Activated CD4-positive, alpha-beta T cell treated with anti-CD3 and anti-CD28 coated beads, Interleukin-2, amount 10 ng/mL, durations not matched to agents 24 days and 14 days (primary cell): ENCODE results near the gene UBE2D4. TPM values are rescaled to one million over a fixed set of nuclear protein-coding genes. Genes with fewer than 3 reads are reported as not detected.
"Not testable (repeated sequence)": the region's sequence is repeated elsewhere in the genome, so short reads cannot be mapped to it uniquely, and the experiment has no call there.

Experiments used
- DNase-seq: peaks from one replicate; pipeline ENCODE4 v3.0.0; 2022
- H3K27ac Mint-ChIP-seq: one replicate; pipeline ENCODE4 v1.8.0; 2022; ENCODE audit warnings: mild to moderate bottlenecking, mixed read lengths
- H3K27me3 Mint-ChIP-seq: one replicate; pipeline ENCODE4 v1.8.0; 2022; ENCODE audit warnings: mixed read lengths
- H3K36me3 Mint-ChIP-seq: one replicate; pipeline ENCODE4 v1.8.0; 2022; ENCODE audit warnings: low read depth, mild to moderate bottlenecking, mixed read lengths
- H3K4me1 Mint-ChIP-seq: one replicate; pipeline ENCODE4 v1.8.0; 2021; ENCODE audit warnings: mixed read lengths
- H3K4me3 Mint-ChIP-seq: one replicate; pipeline ENCODE4 v1.8.0; 2022; ENCODE audit warnings: mild to moderate bottlenecking, moderate library complexity, mixed read lengths
- H3K9me3 Mint-ChIP-seq: one replicate; pipeline ENCODE4 v1.8.0; 2021; ENCODE audit warnings: mixed read lengths
- intact Hi-C: fragments of 100-400 bp; cut with micrococcal nuclease; formaldehyde crosslinking; loops from one replicate; pipeline ENCODE4 v1.15.1; 2023
- total RNA-seq: library from RNA; stranded (reverse); gene quantifications from 2 replicates; pipeline ENCODE4 v1.2.3, GENCODE V29; 2022

Gene UBE2D4
- total RNA-seq, 1 donor from 2014 or later: 17.2 TPM

- H3K27me3 Mint-ChIP-seq, H3K4me3 Mint-ChIP-seq, DNase-seq, H3K4me1 Mint-ChIP-seq, H3K27ac Mint-ChIP-seq, H3K9me3 Mint-ChIP-seq, intact Hi-C loops, H3K36me3 Mint-ChIP-seq: not testable (repeated sequence)
Observed at GRCh38 chr7:43990829-43991228, 64.6 kb downstream of the UBE2D4 start.

- DNase-seq, H3K9me3 Mint-ChIP-seq, intact Hi-C loops: not testable (repeated sequence)
Observed at GRCh38 chr7:43992896-43993295, 66.7 kb downstream of the UBE2D4 start.

GRCh38 chr7:43994681-43995080, 68.4 kb downstream of the UBE2D4 start:
- H3K4me1 Mint-ChIP-seq, H3K27ac Mint-ChIP-seq, intact Hi-C loops, H3K36me3 Mint-ChIP-seq, H3K27me3 Mint-ChIP-seq, H3K9me3 Mint-ChIP-seq, H3K4me3 Mint-ChIP-seq, DNase-seq: not testable (repeated sequence)

More at GRCh38 chr7:43992896-43993295, 66.7 kb downstream of the UBE2D4 start:
- not testable (repeated sequence) for H3K4me3 Mint-ChIP-seq, H3K4me1 Mint-ChIP-seq, H3K36me3 Mint-ChIP-seq, H3K27me3 Mint-ChIP-seq, H3K27ac Mint-ChIP-seq

DNA sequence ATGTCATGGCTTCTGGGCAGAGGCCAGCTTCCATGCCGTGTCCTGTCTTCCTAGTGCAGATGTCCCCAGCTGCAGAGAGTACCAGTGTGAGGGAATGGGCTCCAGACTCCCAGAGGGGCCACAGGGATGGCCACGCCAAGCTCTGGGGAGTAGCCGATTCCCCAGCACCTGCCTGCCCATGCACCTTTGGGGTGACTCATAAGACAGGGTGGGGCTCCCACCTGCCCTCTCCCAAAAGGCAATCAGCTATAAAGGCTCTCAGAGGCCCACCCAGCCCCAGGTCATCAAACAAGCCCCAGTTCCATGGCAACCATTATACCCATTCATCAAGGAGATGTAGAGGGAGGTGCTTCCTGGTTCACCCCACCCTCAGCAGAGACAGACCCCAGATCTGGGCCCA, 71.3 kb downstream of the UBE2D4 start, which contains the start of gene SPDYE1:
Gene SPDYE1, plus strand, starts transcription at position 366 of the 400 bp plus-strand sequence. CDS start 2,053 bp downstream, outside the sequence.
- H3K36me3 Mint-ChIP-seq, intact Hi-C loops, H3K9me3 Mint-ChIP-seq, H3K27me3 Mint-ChIP-seq, H3K4me3 Mint-ChIP-seq, H3K27ac Mint-ChIP-seq, DNase-seq, H3K4me1 Mint-ChIP-seq: not testable (repeated sequence)

Other genes starting within 250 kb of the UBE2D4 start
- gene COA1, start 196.9 kb upstream of the UBE2D4 start, total RNA-seq: 79.0 and 79.3 TPM in 2 replicates
- gene BLVRA, start 167.8 kb upstream of the UBE2D4 start, total RNA-seq: 39.9 and 43.4 TPM in 2 replicates
- gene MRPS24, start 56.9 kb upstream of the UBE2D4 start, total RNA-seq: 119 and 123 TPM in 2 replicates
- gene URGCP, start 19.8 kb upstream of the UBE2D4 start, total RNA-seq: 33.2 and 33.4 TPM in 2 replicates
- gene SPDYE1, start 71.5 kb downstream of the UBE2D4 start, total RNA-seq: not detected in 2 replicates
- gene DBNL, start 118.3 kb downstream of the UBE2D4 start, total RNA-seq: 127 and 131 TPM in 2 replicates
- 0.42 TPM in 1 of 2 replicates, not detected in the other for gene PGAM2, start 139.1 kb downstream of the UBE2D4 start, total RNA-seq
- 39.3 and 41.9 TPM in 2 replicates for gene POLM, start 156.1 kb downstream of the UBE2D4 start, total RNA-seq
- 21.6 and 22.2 TPM in 2 replicates for gene AEBP1, start 177.9 kb downstream of the UBE2D4 start, total RNA-seq
- gene POLD2, start 197.1 kb downstream of the UBE2D4 start, total RNA-seq: 259 and 286 TPM in 2 replicates
- not detected in 2 replicates for gene MYL7, start 214.9 kb downstream of the UBE2D4 start, total RNA-seq